GM19372 (cell line): Measurements from ENCODE around the gene ENTREP1.
"Not testable (repeated sequence)": the region's sequence is repeated elsewhere in the genome, so short reads cannot be mapped to it uniquely, and the experiment has no call there.

ENCODE experiments used
- ATAC-seq: cut with Tn5 transposase; IDR thresholded peaks from one replicate; pipeline ENCODE4 v1.9.1; 2021; ENCODE audit warnings: mild to moderate bottlenecking, low read depth, moderate library complexity; ENCODE audit not compliant: unreplicated experiment

ENTREP1 gene

GRCh38 chr9:69440254-69440955, 115.4 kb downstream of the ENTREP1 start:
- ATAC-seq, result not testable (repeated sequence)
